K562 (cell line): ENCODE results near the gene FOXL3. TPM values are rescaled to one million over a fixed set of nuclear protein-coding genes. Genes with fewer than 3 reads are reported as not detected.

Experiments used
- CLOCK ChIP-seq: fragments of 250-450 bp; sonication (Bioruptor Pico); IDR thresholded peaks from 2 replicates; pipeline ENCODE4 v1.4.0; 2020; ENCODE audit warnings: mild to moderate bottlenecking, moderate library complexity, borderline replicate concordance
- HEY1 ChIP-seq: fragments of 250-450 bp; sonication (Bioruptor Pico); IDR thresholded peaks from 2 replicates; pipeline ENCODE4 v1.5.0; 2020; ENCODE audit warnings: mild to moderate bottlenecking, moderate library complexity, borderline replicate concordance
- REST ChIP-seq, 2 experiments: fragments of 450-650 bp; formaldehyde crosslinking in 1 of 2; IDR thresholded peaks; 2 replicates each; pipeline versions ENCODE4 v1.4.0 to v1.6.1; 2014 to 2020; ENCODE audit warnings: mild to moderate bottlenecking in 2 of 2, borderline replicate concordance in 1 of 2, low read depth in 1 of 2
- SAP30 ChIP-seq: fragments of 200-600 bp; sonication (generic); IDR thresholded peaks from 2 replicates; pipeline ENCODE4 v1.6.1; 2012; ENCODE audit warnings: borderline replicate concordance, low read depth, mild to moderate bottlenecking, moderate library complexity, low read length, control low read depth, inconsistent platforms; ENCODE audit not compliant: insufficient read depth, poor library complexity, severe bottlenecking
- ZFP1 ChIP-seq: fragments of 450-650 bp; formaldehyde crosslinking; IDR thresholded peaks from 2 replicates; pipeline ENCODE4 v1.4.0; 2020; ENCODE audit warnings: mild to moderate bottlenecking, mixed read lengths
- ZFX ChIP-seq: sonication (generic); formaldehyde crosslinking; IDR thresholded peaks from 2 replicates; pipeline ENCODE4 v1.8.0; 2022; ENCODE audit warnings: mild to moderate bottlenecking, missing genetic modification reagents, moderate library complexity
- polyA plus RNA-seq, 8 experiments: library from polyadenylated mRNA; depleted of rRNA in 4 of 8; stranded (reverse) in 5 of 8; unstranded in 3 of 8; fragments of >200 nt; fragmentation: Nextera tagmentation in 2 of 8; fragmentation: Illumina TruSeq in 1 of 8; extraction: Ambion mirVana in 2 of 8; extraction: Trizol in 1 of 8; gene quantifications; 2 replicates each; pipeline versions ENCODE4 v1.2.1 to v1.2.3, GENCODE V29; 2011 to 2014; ENCODE audit warnings: inconsistent platforms in 1 of 8, missing spikeins in 1 of 8
- total RNA-seq, 7 experiments: library from RNA; depleted of rRNA in 6 of 7; stranded (reverse); fragments of >200 nt in 6 of 7; fragmentation: Illumina TruSeq in 2 of 7; extraction: Trizol in 2 of 7; gene quantifications; 2 replicates each; pipeline versions ENCODE4 v1.2.1 to v1.2.3, GENCODE V29; 2011 to 2021; ENCODE audit warnings: low replicate concordance in 1 of 7

FOXL3 gene
- total and polyA plus RNA-seq, 9 of the 15 experiments (the other 6 are each of a cell fraction or from before 2014, with no cell fraction given): not detected

- TF ChIP-seq CLOCK (CRISPR knock-in tag): no peak
- no peak for TF ChIP-seq REST (IDR thresholded peaks at IDR 0.05; ENCODE audit: borderline replicate concordance)
- no peak for TF ChIP-seq REST (CRISPR knock-in tag; IDR thresholded peaks at IDR 0.05; ENCODE audit: low read depth)
- no peak for TF ChIP-seq HEY1
- TF ChIP-seq ZFX: no peak
- TF ChIP-seq SAP30: no peak
- no peak for TF ChIP-seq ZFP1 (CRISPR knock-in tag)
Observed at GRCh38 chr7:249989-250388, 40.0 kb upstream of the FOXL3 start (continued).
